Activated T-cell treated with anti-CD3 and anti-CD28 coated beads for 48 hours (primary cell): ENCODE measurements around the gene GPC3.
"Not testable (repeated sequence)": the region's sequence is repeated elsewhere in the genome, so short reads cannot be mapped to it uniquely, and the experiment has no call there.

ENCODE experiments used
- DNase-seq: peaks from one replicate; pipeline ENCODE4 v3.0.0-alpha.2; 2020; ENCODE audit warnings: low read depth

GPC3 gene

GRCh38 chrX:133995759-133996158 is 10.4 kb upstream of the GPC3 start:
- no peak for DNase-seq

GRCh38 chrX:133994576-133994975 is 9.2 kb upstream of the GPC3 start:
- DNase-seq: no peak

GRCh38 chrX:133992882-133993281 is 7.5 kb upstream of the GPC3 start:
- no peak for DNase-seq

GRCh38 chrX:133991814-133992213 is 6.4 kb upstream of the GPC3 start:
- DNase-seq: no peak

- not testable (repeated sequence) for DNase-seq
Observed at GRCh38 chrX:133991057-133991456, 5.7 kb upstream of the GPC3 start.

GRCh38 chrX:133989993-133990392 is 4.6 kb upstream of the GPC3 start:
- DNase-seq: no peak

GRCh38 chrX:133989490-133989889 is 4.1 kb upstream of the GPC3 start:
- DNase-seq: no peak

- DNase-seq: no peak
Observed at GRCh38 chrX:133988010-133988409, 2.6 kb upstream of the GPC3 start.

GRCh38 chrX:133987188-133987587 is 1.8 kb upstream of the GPC3 start:
- no peak for DNase-seq

GRCh38 chrX:133985967-133986683 is 731 bp upstream of the GPC3 start:
- no peak for DNase-seq

GRCh38 chrX:133984857-133985163 is 584 bp downstream of the GPC3 start:
- DNase-seq: no peak

- no peak for DNase-seq
Observed at GRCh38 chrX:133983974-133984845, 1.2 kb downstream of the GPC3 start.

- DNase-seq: no peak
Observed at GRCh38 chrX:133983256-133983973, 2.0 kb downstream of the GPC3 start.

GRCh38 chrX:133981924-133982323 is 3.5 kb downstream of the GPC3 start:
- DNase-seq: no peak

GRCh38 chrX:133980832-133981588 is 4.4 kb downstream of the GPC3 start:
- DNase-seq: no peak

GRCh38 chrX:133980406-133980805 is 5.0 kb downstream of the GPC3 start:
- DNase-seq: no peak

- DNase-seq: no peak
Observed at GRCh38 chrX:133979641-133980230, 5.7 kb downstream of the GPC3 start.

GRCh38 chrX:133973704-133974103 is 11.7 kb downstream of the GPC3 start:
- no peak for DNase-seq

- DNase-seq: no peak
Observed at GRCh38 chrX:133972916-133973315, 12.5 kb downstream of the GPC3 start.

GRCh38 chrX:133971586-133971985 is 13.8 kb downstream of the GPC3 start:
- no peak for DNase-seq

- no peak for DNase-seq
Observed at GRCh38 chrX:133970076-133970475, 15.3 kb downstream of the GPC3 start.

- DNase-seq: no peak
Observed at GRCh38 chrX:133969191-133969590, 16.2 kb downstream of the GPC3 start.
